Activated CD8-positive, alpha-beta memory T cell treated with anti-CD3 and anti-CD28 coated beads, Interleukin-2, amount 50 U/mL, for 4 hours (primary cell): Measurements from ENCODE around the gene PRDX5.

Experiments
- DNase-seq: peaks from one replicate; pipeline ENCODE4 v3.0.0-alpha.2; 2020

Gene PRDX5

GRCh38 chr11:64367931-64368672 is 50.2 kb downstream of the PRDX5 start:
- no peak for DNase-seq

DNA sequence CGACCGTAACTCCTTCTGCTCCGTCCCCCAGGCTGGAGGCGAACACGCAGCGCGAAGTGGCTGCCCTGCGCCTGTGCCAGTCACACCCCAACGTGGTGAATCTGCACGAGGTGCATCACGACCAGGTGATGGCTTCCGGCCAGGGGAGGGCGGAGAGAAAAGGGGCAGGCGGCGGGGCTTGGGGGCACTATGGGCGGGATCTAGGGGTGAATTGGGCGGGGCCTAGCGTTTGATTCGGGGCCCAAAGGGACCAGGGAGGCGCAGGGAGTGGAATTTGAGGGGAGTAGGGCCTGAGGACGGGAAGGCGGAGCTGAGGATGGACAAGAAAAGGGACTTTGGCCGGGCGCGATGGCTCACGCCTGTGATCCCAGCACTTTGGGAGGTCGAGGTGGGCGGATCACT is 50.8 kb downstream of the PRDX5 start:
- no peak for DNase-seq

- no peak for DNase-seq
Measured at GRCh38 chr11:64369440-64370421, 51.8 kb downstream of the PRDX5 start.

GRCh38 chr11:64371201-64371600 is 53.3 kb downstream of the PRDX5 start:
- no peak for DNase-seq
